PC-3 (cell line): ENCODE data around the gene UNCX. TPM values are rescaled to one million over a fixed set of nuclear protein-coding genes. Genes with fewer than 3 reads are reported as not detected.

ENCODE experiments used
- ATAC-seq: fragments of 200-7000 bp; cut with Tn5 transposase; 2 replicates; pipeline ENCODE4 v1.9.1; 2020; ENCODE audit warnings: mild to moderate bottlenecking, moderate library complexity
- BruUV-seq: library from RNA; stranded (reverse); fragments of 400-500 nt; replicated peaks from 2 replicates; lab custom pipeline; 2021; lab: Mats Ljungman, UMichigan
- CTCF ChIA-PET: fragments of 300-600 bp; sonication (Branson Sonifier 250); formaldehyde crosslinking; loops from one replicate; lab custom pipeline; 2022; ENCODE audit warnings: antibody characterized with exemption; lab: Charles Lee
- POLR2A ChIA-PET: fragments of 300-600 bp; sonication (Branson Sonifier 250); formaldehyde crosslinking; loops from one replicate; lab custom pipeline; 2022; ENCODE audit warnings: antibody characterized with exemption; ENCODE audit not compliant: unreplicated experiment; lab: Charles Lee
- DNase-seq: peaks from one replicate; pipeline ENCODE4 v3.0.0-alpha.2; 2015
- H2AFZ ChIP-seq: fragments of 300-600 bp; sonication (generic); 2 replicates; pipeline ENCODE4 v1.6.0; 2016; ENCODE audit warnings: antibody characterized with exemption, low read length
- H3F3A ChIP-seq: fragments of 300-600 bp; sonication (generic); one replicate; pipeline ENCODE4 v1.6.0; 2017; ENCODE audit warnings: antibody characterized with exemption, low read length, control low read depth, mild to moderate bottlenecking; ENCODE audit not compliant: unreplicated experiment
- H3K27ac ChIP-seq: fragments of 300-600 bp; sonication (generic); 2 replicates; pipeline ENCODE4 v1.5.1; 2016; ENCODE audit warnings: mild to moderate bottlenecking, low read length
- H3K27me3 ChIP-seq: fragments of 300-600 bp; sonication (generic); 2 replicates; pipeline ENCODE4 v1.6.1; 2016; ENCODE audit warnings: low read length, mixed read lengths
- H3K36me3 ChIP-seq: fragments of 300-600 bp; sonication (generic); 2 replicates; pipeline ENCODE4 v1.6.1; 2016; ENCODE audit warnings: low read depth, mixed run types, low read length, mixed read lengths
- H3K4me1 ChIP-seq: fragments of 300-600 bp; sonication (generic); 2 replicates; pipeline ENCODE4 v1.5.1; 2016; ENCODE audit warnings: low read length; ENCODE audit not compliant: insufficient read depth
- H3K4me2 ChIP-seq: fragments of 300-600 bp; sonication (generic); 2 replicates; pipeline ENCODE4 v1.6.0; 2016; ENCODE audit warnings: low read length
- H3K4me3 ChIP-seq: fragments of 300-600 bp; sonication (generic); 2 replicates; pipeline ENCODE4 v1.5.1; 2016; ENCODE audit warnings: mild to moderate bottlenecking, low read length, mixed read lengths
- H3K79me2 ChIP-seq: fragments of 300-600 bp; sonication (generic); 2 replicates; pipeline ENCODE4 v1.6.1; 2017; ENCODE audit warnings: low read length, mixed read lengths
- H3K9ac ChIP-seq: fragments of 300-600 bp; sonication (generic); 2 replicates; pipeline ENCODE4 v1.6.0; 2016; ENCODE audit warnings: mild to moderate bottlenecking, low read length
- H3K9me2 ChIP-seq: fragments of 300-600 bp; sonication (generic); replicated peaks from 2 replicates; pipeline ENCODE4 v1.6.1; 2016; ENCODE audit warnings: mixed run types, low read length, mixed read lengths
- H3K9me3 ChIP-seq: fragments of 300-600 bp; sonication (generic); 2 replicates; pipeline ENCODE4 v1.6.1; 2016; ENCODE audit warnings: low read length, mixed read lengths
- H4K20me1 ChIP-seq: fragments of 300-600 bp; sonication (generic); 2 replicates; pipeline ENCODE4 v1.6.1; 2016; ENCODE audit warnings: low read length, mixed read lengths
- CTCF ChIP-seq: fragments of 300-600 bp; sonication (generic); conservative IDR thresholded peaks from 2 replicates; pipeline ENCODE4 v1.5.1; 2017; ENCODE audit warnings: antibody characterized with exemption, low read depth, mild to moderate bottlenecking, low read length
- EZH2 ChIP-seq: fragments of 300-600 bp; sonication (generic); IDR thresholded peaks from one replicate; pipeline ENCODE4 v1.6.1; 2017; ENCODE audit warnings: antibody characterized with exemption, mild to moderate bottlenecking, low read length; ENCODE audit not compliant: unreplicated experiment
- EZH2phosphoT487 ChIP-seq: fragments of 300-600 bp; sonication (generic); IDR thresholded peaks from 2 replicates; pipeline ENCODE4 v1.6.1; 2018; ENCODE audit warnings: mild to moderate bottlenecking, antibody characterized with exemption, low read length, borderline replicate concordance
- intact Hi-C: fragments of 100-400 bp; cut with micrococcal nuclease; formaldehyde crosslinking; loops from 2 replicates; pipeline ENCODE4 v1.9.0; 2023
- total RNA-seq: library from RNA; depleted of rRNA; stranded (reverse); fragments of >200 nt; gene quantifications from 2 replicates; pipeline ENCODE4 v1.2.3, GENCODE V29; 2014

UNCX gene
- total RNA-seq, 1 experiment from 2014 or later: not detected

- H3F3A ChIP-seq: no peaks in the 10 kb centered on the region
- no peaks in the 10 kb centered on the region for H3K79me2 ChIP-seq
- no peak overlapping the region for H2AFZ ChIP-seq
- peaks cover 89% of the 10 kb centered on the region for H3K27me3 ChIP-seq
- no peak overlapping the region for H3K9ac ChIP-seq
- no TSS peak for BruUV-seq
- no peak overlapping the region for H3K4me3 ChIP-seq
- intact Hi-C loops: no loop called here
- no peak for TF ChIP-seq CTCF
- TF ChIP-seq EZH2: peak; percentile 42
- no peaks in the 10 kb centered on the region for H3K4me1 ChIP-seq
- no peak overlapping the region for H3K4me2 ChIP-seq
- no peaks in the 10 kb centered on the region for H3K9me2 ChIP-seq
- no peaks in the 10 kb centered on the region for H4K20me1 ChIP-seq
- no peaks in the 10 kb centered on the region for H3K36me3 ChIP-seq
- H3K9me3 ChIP-seq: no peaks in the 10 kb centered on the region
- DNase-seq (no peak), ATAC-seq (no peak)
- H3K27ac ChIP-seq: no peak overlapping the region
- ChIA-PET POLR2A (no interaction called here), CTCF (no interaction called here)
Observed at GRCh38 chr7:1240517-1241257, 8.0 kb downstream of the UNCX start.

- ATAC-seq: no peak
- ChIA-PET CTCF (no interaction called here), POLR2A (no interaction called here)
- TF ChIP-seq CTCF (no peak), EZH2 (no peak), EZH2phosphoT487 (no peak)
- Histone ChIP-seq H3K27me3 (peaks cover 93% of the 10 kb centered on the region), H4K20me1 (no peaks in the 10 kb centered on the region), H3K4me3 (no peak overlapping the region), H3K4me2 (no peak overlapping the region), H3K9me2 (no peaks in the 10 kb centered on the region), H3K9ac (no peak overlapping the region), H3K9me3 (no peaks in the 10 kb centered on the region), H3K27ac (no peak overlapping the region), H2AFZ (no peak overlapping the region), H3K79me2 (no peaks in the 10 kb centered on the region), H3K36me3 (no peaks in the 10 kb centered on the region), H3K4me1 (no peaks in the 10 kb centered on the region), H3F3A (no peaks in the 10 kb centered on the region)
- BruUV-seq: no TSS peak
- no peak for DNase-seq
- intact Hi-C loops: no loop called here
Observed at GRCh38 chr7:1241258-1241602, 8.6 kb downstream of the UNCX start.

GRCh38 chr7:1241603-1242255 is 9.1 kb downstream of the UNCX start:
- no peak for ATAC-seq
- H3K9me2 ChIP-seq: no peaks in the 10 kb centered on the region
- H2AFZ ChIP-seq: no peak overlapping the region
- H3F3A ChIP-seq: no peaks in the 10 kb centered on the region
- POLR2A ChIA-PET: no interaction called here
- H3K4me3 ChIP-seq: no peak overlapping the region
- no peak overlapping the region for H3K4me2 ChIP-seq
- H3K27me3 ChIP-seq: peaks cover 98% of the 10 kb centered on the region
- DNase-seq: no peak
- no peak for TF ChIP-seq EZH2
- no peaks in the 10 kb centered on the region for H4K20me1 ChIP-seq
- intact Hi-C loops: no loop called here
- H3K79me2 ChIP-seq: no peaks in the 10 kb centered on the region
- no peak overlapping the region for H3K27ac ChIP-seq
- CTCF ChIA-PET: no interaction called here
- H3K4me1 ChIP-seq: no peaks in the 10 kb centered on the region
- no peak overlapping the region for H3K9ac ChIP-seq
- H3K36me3 ChIP-seq: no peaks in the 10 kb centered on the region
- no peaks in the 10 kb centered on the region for H3K9me3 ChIP-seq
- BruUV-seq: no TSS peak
